Nephron progenitor cell (in vitro differentiated cells): ENCODE measurements around the gene VPS13D.

Source experiments
- DNase-seq: peaks from one replicate; pipeline ENCODE4 v3.0.0; 2021
- H3K27ac Mint-ChIP-seq: 2 replicates; pipeline ENCODE4 v1.8.0; 2021; ENCODE audit warnings: mild to moderate bottlenecking, moderate library complexity, mixed read lengths
- H3K27me3 Mint-ChIP-seq: 2 replicates; pipeline ENCODE4 v1.8.0; 2021; ENCODE audit warnings: mild to moderate bottlenecking, low read depth, mixed read lengths; ENCODE audit not compliant: poor library complexity
- H3K36me3 Mint-ChIP-seq: 2 replicates; pipeline ENCODE4 v1.8.0; 2021; ENCODE audit warnings: low read depth, mixed read lengths
- H3K4me1 Mint-ChIP-seq: 2 replicates; pipeline ENCODE4 v1.8.0; 2021; ENCODE audit warnings: mixed read lengths
- H3K4me3 Mint-ChIP-seq: 2 replicates; pipeline ENCODE4 v1.8.0; 2021; ENCODE audit warnings: mild to moderate bottlenecking, moderate library complexity, mixed read lengths
- H3K9me3 Mint-ChIP-seq: 2 replicates; pipeline ENCODE4 v1.8.0; 2021; ENCODE audit warnings: mild to moderate bottlenecking, moderate library complexity, mixed read lengths
- TF ChIP-seq, protein P1 (sequence below): fragments of 200-600 bp; sonication (generic); IDR thresholded peaks from 2 replicates; pipeline ENCODE4 v1.5.0; 2021; ENCODE audit warnings: antibody characterized with exemption

The VPS13D gene

GRCh38 chr1:12245733-12246132 lies 15.9 kb downstream of the VPS13D start:
- Mint-ChIP-seq H3K27me3 (no peaks in the 10 kb centered on the region), H3K36me3 (peaks cover 53% of the 10 kb centered on the region), H3K4me3 (no peak overlapping the region), H3K4me1 (peaks cover 34% of the 10 kb centered on the region), H3K9me3 (no peaks in the 10 kb centered on the region), H3K27ac (peak overlapping the region; percentile 83)
- TF ChIP-seq, protein P1, sequence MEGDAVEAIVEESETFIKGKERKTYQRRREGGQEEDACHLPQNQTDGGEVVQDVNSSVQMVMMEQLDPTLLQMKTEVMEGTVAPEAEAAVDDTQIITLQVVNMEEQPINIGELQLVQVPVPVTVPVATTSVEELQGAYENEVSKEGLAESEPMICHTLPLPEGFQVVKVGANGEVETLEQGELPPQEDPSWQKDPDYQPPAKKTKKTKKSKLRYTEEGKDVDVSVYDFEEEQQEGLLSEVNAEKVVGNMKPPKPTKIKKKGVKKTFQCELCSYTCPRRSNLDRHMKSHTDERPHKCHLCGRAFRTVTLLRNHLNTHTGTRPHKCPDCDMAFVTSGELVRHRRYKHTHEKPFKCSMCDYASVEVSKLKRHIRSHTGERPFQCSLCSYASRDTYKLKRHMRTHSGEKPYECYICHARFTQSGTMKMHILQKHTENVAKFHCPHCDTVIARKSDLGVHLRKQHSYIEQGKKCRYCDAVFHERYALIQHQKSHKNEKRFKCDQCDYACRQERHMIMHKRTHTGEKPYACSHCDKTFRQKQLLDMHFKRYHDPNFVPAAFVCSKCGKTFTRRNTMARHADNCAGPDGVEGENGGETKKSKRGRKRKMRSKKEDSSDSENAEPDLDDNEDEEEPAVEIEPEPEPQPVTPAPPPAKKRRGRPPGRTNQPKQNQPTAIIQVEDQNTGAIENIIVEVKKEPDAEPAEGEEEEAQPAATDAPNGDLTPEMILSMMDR, result no peak
- DNase-seq, result no peak

GRCh38 chr1:12246584-12246983 lies 16.8 kb downstream of the VPS13D start:
- no peak overlapping the region for H3K4me3 Mint-ChIP-seq
- peak overlapping the region; percentile 22 for H3K27ac Mint-ChIP-seq
- H3K36me3 Mint-ChIP-seq, result peaks cover 53% of the 10 kb centered on the region
- TF ChIP-seq, protein P1, result no peak
- no peaks in the 10 kb centered on the region for H3K9me3 Mint-ChIP-seq
- H3K27me3 Mint-ChIP-seq, result no peaks in the 10 kb centered on the region
- peaks cover 33% of the 10 kb centered on the region for H3K4me1 Mint-ChIP-seq
- no peak for DNase-seq

- Mint-ChIP-seq H3K4me1 (peaks cover 22% of the 10 kb centered on the region), H3K27ac (no peak overlapping the region)
- TF ChIP-seq, protein P1, result no peak
Measured at GRCh38 chr1:12249181-12249580, 19.4 kb downstream of the VPS13D start.

GRCh38 chr1:12249748-12250147 lies 19.9 kb downstream of the VPS13D start:
- TF ChIP-seq, protein P1, result no peak
- Mint-ChIP-seq H3K27me3 (no peaks in the 10 kb centered on the region), H3K4me1 (peaks cover 19% of the 10 kb centered on the region), H3K4me3 (no peak overlapping the region), H3K27ac (no peak overlapping the region), H3K9me3 (no peaks in the 10 kb centered on the region), H3K36me3 (peaks cover 41% of the 10 kb centered on the region)
- DNase-seq, result no peak

More at GRCh38 chr1:12249181-12249580, 19.4 kb downstream of the VPS13D start:
- Mint-ChIP-seq H3K27me3 (no peaks in the 10 kb centered on the region), H3K4me3 (no peak overlapping the region), H3K36me3 (peaks cover 47% of the 10 kb centered on the region), H3K9me3 (no peaks in the 10 kb centered on the region)
- DNase-seq, result no peak

- no peaks in the 10 kb centered on the region for H3K9me3 Mint-ChIP-seq
- H3K4me1 Mint-ChIP-seq, result peaks cover 9% of the 10 kb centered on the region
- TF ChIP-seq, protein P1, result no peak
- DNase-seq, result no peak
- H3K36me3 Mint-ChIP-seq, result peaks cover 44% of the 10 kb centered on the region
- H3K27me3 Mint-ChIP-seq, result no peaks in the 10 kb centered on the region
- H3K27ac Mint-ChIP-seq, result peak overlapping the region; percentile 21
- H3K4me3 Mint-ChIP-seq, result no peak overlapping the region
Measured at GRCh38 chr1:12251442-12251841, 21.6 kb downstream of the VPS13D start.

DNA sequence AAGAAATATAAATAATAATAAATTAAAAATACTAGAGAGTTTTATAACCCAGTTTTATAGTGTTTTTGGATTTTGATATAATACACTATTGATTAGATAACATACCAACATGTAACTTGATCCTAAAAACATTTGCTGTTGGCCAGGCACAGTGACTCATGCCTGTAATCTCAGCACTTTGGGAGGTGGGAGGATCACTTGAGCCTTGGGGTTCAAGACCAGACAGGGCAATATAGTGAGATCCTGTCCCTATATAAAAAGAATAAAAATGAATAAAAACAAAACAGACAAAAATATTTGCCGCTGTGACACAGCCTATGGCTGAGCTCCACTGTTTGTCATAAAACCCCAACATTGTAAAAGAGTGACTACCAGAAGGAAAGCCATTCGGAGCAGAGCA lies 26.1 kb downstream of the VPS13D start:
- Mint-ChIP-seq H3K9me3 (no peaks in the 10 kb centered on the region), H3K27ac (no peak overlapping the region), H3K4me3 (no peak overlapping the region), H3K4me1 (peaks cover 4% of the 10 kb centered on the region), H3K36me3 (peaks cover 52% of the 10 kb centered on the region), H3K27me3 (no peaks in the 10 kb centered on the region)
- DNase-seq, result no peak
- TF ChIP-seq, protein P1, result no peak
